NCI-H2227 (cell line): ENCODE results near the gene JMJD1C.
A peak's percentile ranks its signal among the peaks of the same experiment; 100 is the strongest.
"Not testable (repeated sequence)": the region's sequence is repeated elsewhere in the genome, so short reads cannot be mapped to it uniquely, and the experiment has no call there.

Experiments used
- DNase-seq: peaks from one replicate; lab custom pipeline; 2025; ENCODE audit not compliant: unreplicated experiment; lab: John Stamatoyannopoulos, UW

JMJD1C gene

DNA sequence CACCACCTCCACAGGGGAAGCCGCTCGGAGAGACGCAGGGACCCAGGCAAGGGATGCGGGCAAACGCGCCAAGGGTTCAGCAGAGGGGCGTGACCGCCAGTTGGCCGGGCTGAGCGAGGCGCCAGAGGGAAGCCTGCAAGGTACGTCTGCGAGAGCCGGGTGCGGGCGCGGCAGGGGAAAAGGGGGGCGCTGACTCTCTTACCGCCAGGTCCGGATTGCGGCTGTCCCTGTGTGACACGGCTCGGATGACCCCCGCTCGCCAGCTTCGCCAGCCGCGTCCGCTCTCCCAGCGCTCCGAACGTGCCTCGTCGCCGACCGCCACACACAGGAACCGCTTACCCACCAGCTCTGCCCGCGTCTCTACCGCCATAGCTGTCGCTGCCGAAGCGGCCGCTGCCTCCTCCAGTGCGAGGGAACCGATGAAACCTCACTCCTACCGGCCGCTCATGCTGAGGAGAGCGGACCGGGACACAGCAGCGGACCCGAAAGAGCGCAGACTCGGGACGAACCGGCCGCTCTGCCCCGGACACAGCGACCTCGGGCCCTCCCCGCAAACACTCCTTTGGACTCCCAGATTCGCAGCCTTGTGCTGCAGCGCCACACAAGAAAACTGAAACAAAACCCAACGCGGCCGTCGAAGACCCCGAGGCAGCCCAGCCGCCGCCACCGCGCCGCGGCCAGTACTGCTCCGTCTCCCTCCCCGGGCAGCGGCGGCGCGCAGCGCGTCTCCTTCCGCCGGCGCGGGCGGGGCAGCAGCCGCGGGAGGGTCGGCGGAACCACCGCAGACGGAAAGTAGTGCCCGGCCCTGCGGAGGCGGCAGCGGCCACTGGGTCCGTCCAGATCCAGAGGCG is at the start of gene JMJD1C:
JMJD1C (minus strand) TSS at position 685 of the 851 bp plus-strand sequence; CDS start at position 370, 315 bp downstream.
- DNase-seq, result peak; percentile 87

DNA sequence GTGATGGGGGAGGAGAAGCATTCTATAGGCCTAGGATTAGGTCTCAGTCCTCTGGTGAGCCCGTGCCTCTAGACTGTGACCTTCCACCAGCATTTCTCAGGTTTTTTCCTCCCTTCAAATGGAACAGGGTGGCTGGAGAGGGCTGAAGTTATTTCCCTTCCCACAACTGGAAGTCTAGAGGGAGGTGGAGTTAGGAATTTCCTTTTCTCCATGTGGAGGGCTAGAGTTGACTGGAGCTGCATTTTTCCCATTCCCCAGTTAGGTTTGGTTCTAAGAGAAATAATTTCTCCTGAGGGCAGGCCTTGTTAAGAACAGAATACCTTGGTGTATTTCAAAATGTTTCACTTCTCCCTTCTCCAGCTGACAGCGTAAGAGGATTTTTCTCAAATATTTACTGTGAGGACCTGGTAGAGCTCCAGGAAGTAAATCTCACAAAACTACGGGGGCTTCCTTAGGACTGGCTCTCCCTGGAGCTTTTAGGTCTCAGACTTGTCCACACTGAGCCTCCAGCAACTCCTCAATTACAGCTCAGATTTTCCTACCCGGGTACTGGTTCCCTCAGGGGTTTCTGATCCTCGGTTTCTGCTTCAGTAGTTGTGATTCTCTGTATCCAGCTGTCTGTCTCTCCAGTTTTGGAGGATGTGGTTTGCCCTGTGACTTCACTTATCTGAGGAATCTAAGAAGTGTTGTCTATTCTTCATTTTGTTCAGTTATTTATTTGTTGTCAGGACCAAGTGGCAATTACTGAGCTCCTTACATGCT is 49.4 kb upstream of the JMJD1C start:
- DNase-seq, result no peak

GRCh38 chr10:63506554-63506953 is 40.8 kb upstream of the JMJD1C start:
- no peak for DNase-seq

DNA sequence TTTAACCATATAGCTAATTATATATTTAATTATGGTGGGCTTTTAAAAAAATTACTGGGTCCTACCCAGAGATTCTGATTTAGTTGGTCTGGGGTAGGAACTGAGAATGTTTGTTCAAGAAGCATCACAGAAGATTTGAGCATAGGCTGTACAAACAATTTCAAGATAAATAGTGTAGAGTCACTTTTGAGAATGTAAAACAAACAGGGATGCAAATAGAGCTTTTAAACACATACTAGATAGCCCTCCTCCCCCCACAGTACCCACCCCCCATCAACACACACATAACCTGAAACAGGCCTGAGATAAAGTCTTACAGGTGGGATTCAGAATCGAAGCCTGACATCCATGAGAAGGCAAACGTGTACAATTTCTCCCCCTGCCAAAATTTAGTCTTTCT is 39.8 kb upstream of the JMJD1C start:
- DNase-seq, result no peak

DNA sequence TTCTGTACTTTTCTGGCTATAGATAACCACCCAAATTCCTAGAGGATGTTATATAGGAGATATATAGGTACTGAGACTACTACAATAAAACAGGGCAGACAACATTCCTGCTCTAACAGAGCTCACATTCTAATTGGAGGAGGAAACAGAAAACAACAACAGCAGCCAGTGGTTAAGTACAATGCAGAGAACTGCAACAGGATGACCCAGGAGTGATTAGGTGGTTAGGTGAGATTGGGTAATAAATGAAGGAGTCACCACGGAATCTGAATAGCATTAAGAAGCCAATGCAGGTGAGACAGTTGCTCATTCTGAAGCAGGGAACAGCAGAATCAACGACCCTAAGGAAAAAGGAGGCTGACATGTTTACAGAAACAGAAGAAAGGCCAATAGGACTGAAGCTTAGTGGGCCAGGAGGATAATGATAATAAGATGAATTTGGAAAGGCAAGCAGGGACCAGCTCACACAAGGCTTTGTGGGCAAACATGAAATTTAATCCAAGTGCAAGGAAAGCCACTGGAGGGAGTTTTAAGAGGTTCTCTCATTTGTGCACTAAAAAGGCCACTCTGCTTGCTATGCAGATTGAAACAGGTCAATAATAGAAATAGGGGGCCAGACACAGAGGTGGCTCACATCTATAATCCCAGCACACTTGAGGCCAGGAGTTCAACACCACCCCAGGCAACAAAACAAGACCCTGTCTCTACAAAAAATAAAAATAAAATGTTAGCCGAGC is 38.5 kb upstream of the JMJD1C start:
- no peak for DNase-seq

GRCh38 chr10:63503395-63503794 is 37.6 kb upstream of the JMJD1C start:
- DNase-seq, result no peak

DNA sequence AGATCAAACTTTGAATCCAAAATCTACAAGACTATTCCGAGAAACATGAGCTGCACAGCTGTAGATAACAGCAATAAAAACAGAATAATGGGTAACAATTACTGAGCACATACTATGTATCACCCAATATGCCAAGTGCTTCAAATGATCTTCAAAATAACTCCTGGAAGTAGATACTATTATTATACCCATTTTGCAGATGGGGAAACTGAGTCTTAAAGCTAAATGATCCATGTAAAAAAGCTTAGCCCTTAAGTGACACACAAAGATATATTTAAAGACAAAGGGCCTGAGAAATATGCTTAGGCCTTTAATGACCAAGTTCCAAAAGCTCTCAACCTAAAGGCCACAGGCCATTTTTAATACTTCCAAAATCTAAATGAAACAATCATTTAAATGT is 37.1 kb upstream of the JMJD1C start:
- DNase-seq, result no peak

DNA sequence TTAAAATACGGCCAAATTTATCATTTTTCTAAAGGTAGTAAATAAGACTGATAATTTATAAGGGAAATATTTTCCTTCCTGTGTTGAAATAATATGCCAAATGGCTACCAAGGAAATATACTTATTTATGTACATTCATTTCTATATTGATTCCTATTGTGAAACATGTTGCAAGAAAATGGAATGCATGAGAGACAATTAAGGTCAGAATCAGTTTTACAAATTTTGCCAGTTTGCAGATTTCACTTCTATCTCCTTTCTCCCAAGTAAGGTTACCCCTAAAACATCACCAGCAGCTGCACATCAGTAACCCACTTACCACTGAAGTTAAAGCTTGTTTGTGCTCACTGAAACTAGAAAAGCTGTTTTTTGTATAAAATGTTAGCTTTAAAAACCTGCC is 36.2 kb upstream of the JMJD1C start:
- no peak for DNase-seq

DNA sequence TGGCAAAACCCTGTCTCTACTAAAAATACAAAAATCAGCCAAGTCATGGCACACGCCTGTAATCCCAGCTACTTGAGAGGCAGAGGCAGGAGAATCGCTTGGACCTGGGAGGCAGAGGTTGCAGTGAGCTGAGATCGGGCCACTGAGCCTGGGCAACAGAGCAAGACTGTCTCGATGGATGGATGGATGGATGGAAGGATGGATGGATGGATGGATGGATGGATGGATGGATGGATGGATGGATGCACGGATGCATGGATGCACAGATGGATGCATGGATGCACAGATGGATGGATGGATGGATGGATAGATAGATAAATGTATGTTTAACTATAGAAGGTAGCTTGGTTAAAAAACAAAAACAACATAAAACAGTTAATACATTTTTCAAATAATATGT is 34.8 kb upstream of the JMJD1C start:
- DNase-seq, result not testable (repeated sequence)

DNA sequence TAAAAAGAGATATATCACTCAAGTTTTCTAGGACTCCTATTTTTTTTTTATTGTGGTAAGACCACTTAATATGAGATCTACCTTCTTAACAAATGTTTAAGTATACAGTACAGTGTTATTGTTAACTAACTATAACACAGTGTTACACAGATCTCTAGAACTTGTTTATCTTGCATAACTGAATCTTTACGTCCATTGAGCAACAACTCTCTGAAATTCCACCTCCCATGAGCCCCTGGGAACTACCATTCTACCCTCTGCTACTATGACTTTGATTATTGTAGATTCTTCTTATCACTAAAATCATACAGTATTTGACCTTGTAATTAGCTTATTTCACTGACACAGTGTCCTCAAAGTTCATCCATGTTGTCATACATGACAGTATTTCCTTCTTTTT is 32.9 kb upstream of the JMJD1C start:
- DNase-seq, result no peak

GRCh38 chr10:63497321-63497720 is 31.5 kb upstream of the JMJD1C start:
- DNase-seq, result no peak

DNA sequence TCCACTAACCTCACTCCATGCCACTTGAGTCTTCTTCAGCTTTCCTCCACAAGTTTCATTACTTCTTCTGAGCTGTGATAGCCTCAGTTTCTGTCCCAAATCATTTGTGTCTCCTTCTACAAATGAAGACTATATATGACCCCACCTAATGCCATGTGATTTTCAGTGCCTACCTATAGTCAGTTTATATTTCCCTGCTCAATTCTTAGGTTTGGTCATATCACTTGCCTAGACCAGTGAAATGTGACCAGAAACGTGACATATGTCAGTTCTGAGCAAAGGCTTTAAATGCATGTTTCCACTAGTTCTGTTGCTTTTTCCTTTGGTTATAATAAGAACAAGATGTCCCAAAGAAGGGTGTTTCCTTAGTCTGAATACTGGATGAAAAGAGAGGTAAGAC is 30.8 kb upstream of the JMJD1C start:
- DNase-seq, result no peak

- no peak for DNase-seq
Measured at GRCh38 chr10:63494951-63495350, 29.2 kb upstream of the JMJD1C start.

DNA sequence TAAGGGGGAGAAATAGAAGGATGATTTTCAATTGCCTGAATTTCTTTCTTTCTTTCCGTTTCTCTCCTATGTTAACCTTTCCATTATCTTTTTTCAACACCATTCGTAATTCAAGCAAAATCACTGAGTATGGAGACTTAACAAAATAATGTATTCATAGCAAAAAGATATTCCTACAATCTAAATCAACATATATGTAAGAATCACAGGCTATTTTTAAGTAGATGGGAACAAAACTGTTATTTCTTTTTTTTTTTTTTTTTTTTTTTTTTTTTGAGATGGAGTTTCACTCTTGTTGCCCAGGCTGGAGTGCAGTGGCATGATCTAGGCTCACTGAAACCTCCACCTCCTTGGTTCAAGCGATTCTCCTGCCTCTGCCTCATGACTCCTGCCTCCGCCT is 27.2 kb upstream of the JMJD1C start:
- DNase-seq, result no peak

GRCh38 chr10:63492317-63492690 is 26.5 kb upstream of the JMJD1C start:
- not testable (repeated sequence) for DNase-seq

DNA sequence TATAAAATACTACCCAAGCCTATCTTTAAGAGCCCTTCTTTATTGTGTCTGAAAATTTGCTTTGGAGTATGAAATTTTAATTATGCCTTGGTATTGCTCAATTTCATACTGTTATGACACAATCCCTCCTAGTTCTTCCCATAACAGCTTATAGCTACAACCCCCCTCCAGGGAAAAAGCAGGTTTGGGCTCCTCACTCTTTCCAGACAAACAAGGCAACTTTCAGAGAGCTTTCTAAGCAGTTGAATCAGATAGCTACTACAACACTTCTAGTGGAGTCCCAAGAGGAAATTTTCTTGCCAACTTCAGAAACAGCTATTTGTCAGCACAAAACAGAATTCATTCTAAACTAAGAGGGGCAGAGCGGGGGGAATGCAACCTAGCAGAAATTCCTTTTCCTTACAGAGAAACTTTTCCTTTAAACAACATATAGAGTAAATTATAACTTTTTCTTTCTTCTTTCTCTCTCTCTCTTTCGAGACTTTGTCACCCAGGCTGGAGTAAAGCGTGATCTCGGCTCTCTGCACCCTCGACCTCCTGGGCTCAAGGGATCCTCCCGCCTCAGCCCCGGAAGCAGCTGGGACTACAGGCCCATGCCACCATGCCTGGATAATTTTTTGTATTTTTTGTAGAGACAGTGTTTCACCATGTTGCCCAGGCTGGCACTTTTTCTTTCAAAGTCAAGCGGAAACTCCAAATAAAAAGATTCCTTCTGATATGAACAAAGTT is 26.0 kb upstream of the JMJD1C start:
- no peak for DNase-seq

- no peak for DNase-seq
Measured at GRCh38 chr10:63489838-63490237, 24.1 kb upstream of the JMJD1C start.

DNA sequence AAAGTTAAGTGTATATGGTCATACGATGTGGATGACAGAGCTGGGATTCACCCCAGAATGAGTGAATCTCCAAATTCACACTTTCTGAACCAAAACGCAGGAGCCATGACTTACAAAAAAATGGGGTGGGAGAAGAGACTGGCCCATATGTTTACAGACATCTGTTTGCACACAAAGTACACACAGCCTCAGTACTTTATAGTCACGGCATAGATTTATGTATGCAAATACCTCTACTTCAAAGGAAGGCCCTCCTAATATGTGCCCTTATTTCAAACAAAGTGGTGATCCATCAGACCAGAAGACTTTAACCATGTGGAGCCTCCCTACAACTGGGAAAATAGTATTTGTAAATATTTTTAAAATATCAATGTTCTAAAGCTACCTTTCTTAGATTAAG is 22.2 kb upstream of the JMJD1C start:
- DNase-seq, result no peak

DNA sequence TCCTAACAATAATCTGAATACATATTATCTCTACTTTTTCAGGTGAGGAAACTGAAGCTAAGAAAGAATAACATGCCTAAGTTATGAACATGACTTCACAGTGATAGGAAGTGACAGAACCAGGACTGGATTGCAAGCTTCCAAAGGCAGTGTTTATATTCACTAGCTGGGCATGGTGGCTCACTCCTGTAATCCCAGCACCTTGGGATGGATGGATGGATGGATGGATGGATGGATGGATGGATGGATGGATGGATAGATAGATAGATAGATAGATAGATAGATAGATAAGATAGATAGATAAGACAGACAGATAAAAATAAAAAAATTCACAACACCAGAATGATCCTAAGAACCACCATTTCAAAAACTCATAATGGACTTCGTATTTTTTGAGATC is 18.2 kb upstream of the JMJD1C start:
- DNase-seq, result no peak

- no peak for DNase-seq
Measured at GRCh38 chr10:63481815-63482421, 16.1 kb upstream of the JMJD1C start.

DNA sequence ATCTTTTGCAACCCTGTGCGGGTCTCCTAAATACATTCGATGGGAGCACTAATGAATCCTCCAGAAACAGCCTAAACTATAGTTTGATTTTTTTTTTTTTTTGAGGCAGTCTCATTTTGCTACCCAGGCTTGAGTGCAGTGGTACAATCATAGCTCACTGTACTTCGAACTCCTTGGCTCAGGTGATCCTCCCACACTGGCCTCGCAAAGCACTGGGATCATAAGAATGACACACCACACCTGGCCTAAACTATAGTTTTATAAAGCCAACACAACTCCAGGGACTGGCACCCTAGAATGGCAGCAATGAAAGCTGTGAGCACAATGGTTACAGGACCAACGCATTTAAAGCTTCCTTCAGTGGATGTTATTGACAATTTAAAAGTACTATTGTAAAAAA is 14.5 kb upstream of the JMJD1C start:
- DNase-seq, result no peak
